Neuronal stem cell (in vitro differentiated cells): ENCODE measurements around the gene PTGES3.

Source experiments
- DNase-seq: peaks from one replicate; pipeline ENCODE4 v3.0.0-alpha.2; 2013; ENCODE audit warnings: low spot score
- H2AFZ ChIP-seq: one replicate; pipeline ENCODE4 v1.6.1; 2013; ENCODE audit warnings: mild to moderate bottlenecking, low read length, inconsistent platforms
- H2AK5ac ChIP-seq: 2 replicates; pipeline ENCODE4 v1.6.1; 2013; ENCODE audit warnings: low read depth, mild to moderate bottlenecking, inconsistent platforms, low read length, moderate library complexity, mixed read lengths
- H2BK120ac ChIP-seq: 2 replicates; pipeline ENCODE4 v1.6.1; 2013; ENCODE audit warnings: low read depth, mild to moderate bottlenecking, inconsistent platforms, low read length, moderate library complexity, mixed read lengths
- H2BK12ac ChIP-seq: one replicate; pipeline ENCODE4 v1.6.1; 2013; ENCODE audit warnings: low read length, inconsistent platforms
- H2BK15ac ChIP-seq: 2 replicates; pipeline ENCODE4 v1.6.1; 2013; ENCODE audit warnings: mild to moderate bottlenecking, low read length, inconsistent platforms, mixed read lengths
- H2BK5ac ChIP-seq: one replicate; pipeline ENCODE4 v1.6.1; 2013; ENCODE audit warnings: inconsistent platforms, mild to moderate bottlenecking, low read length, moderate library complexity
- H3K14ac ChIP-seq: one replicate; pipeline ENCODE4 v1.6.1; 2013; ENCODE audit warnings: low read length, inconsistent platforms
- H3K18ac ChIP-seq: 2 replicates; pipeline ENCODE4 v1.6.1; 2013; ENCODE audit warnings: low read length, inconsistent platforms
- H3K23ac ChIP-seq: 2 replicates; pipeline ENCODE4 v1.6.1; 2013; ENCODE audit warnings: low read depth, mild to moderate bottlenecking, mixed read lengths, low read length, inconsistent platforms; ENCODE audit not compliant: poor library complexity
- H3K27ac ChIP-seq: replicated peaks from 3 replicates; pipeline ENCODE4 v1.5.1; 2013; ENCODE audit warnings: low read length, inconsistent platforms
- H3K27me3 ChIP-seq, 3 experiments: 2 replicates each; pipeline ENCODE4 v1.6.1; 2013; ENCODE audit warnings: low read length in 3 of 3, mild to moderate bottlenecking in 2 of 3, inconsistent platforms in 1 of 3, low read depth in 1 of 3, mixed read lengths in 1 of 3, moderate library complexity in 1 of 3; ENCODE audit not compliant: control insufficient read depth in 3 of 3, insufficient read depth in 3 of 3
- H3K36me3 ChIP-seq, 2 donors: replicated peaks in 1 of 2; 2 replicates each; pipeline ENCODE4 v1.6.1; 2013; ENCODE audit warnings: low read length in 2 of 2; ENCODE audit not compliant: control insufficient read depth in 2 of 2, insufficient read depth in 2 of 2
- H3K4ac ChIP-seq: 2 replicates; pipeline ENCODE4 v1.6.1; 2013; ENCODE audit warnings: inconsistent platforms, mild to moderate bottlenecking, low read length, moderate library complexity
- H3K4me1 ChIP-seq, 2 donors: 1 replicate in 1 of 2; 2 replicates in 1 of 2; pipeline ENCODE4 v1.6.1; 2013; ENCODE audit warnings: low read length in 2 of 2, low read depth in 1 of 2; ENCODE audit not compliant: control insufficient read depth in 2 of 2, insufficient read depth in 1 of 2
- H3K4me2 ChIP-seq: one replicate; pipeline ENCODE4 v1.6.1; 2013; ENCODE audit warnings: mild to moderate bottlenecking, low read length, inconsistent platforms; ENCODE audit not compliant: insufficient read depth, poor library complexity, severe bottlenecking
- H3K4me3 ChIP-seq, 2 donors: 2 replicates each; pipeline ENCODE4 v1.5.1; 2013; ENCODE audit warnings: low read length in 2 of 2, mild to moderate bottlenecking in 2 of 2, inconsistent platforms in 1 of 2, moderate library complexity in 1 of 2
- H3K79me1 ChIP-seq: one replicate; pipeline ENCODE4 v1.6.1; 2013; ENCODE audit warnings: low read depth, mild to moderate bottlenecking, inconsistent platforms, low read length, moderate library complexity
- H3K9ac ChIP-seq: one replicate; pipeline ENCODE4 v1.6.1; 2013; ENCODE audit warnings: mild to moderate bottlenecking, low read depth, low read length, inconsistent platforms; ENCODE audit not compliant: poor library complexity
- H3K9me3 ChIP-seq, 2 donors: replicated peaks in 1 of 2; 2 replicates each; pipeline versions ENCODE3 to v1.6.1; 2013; ENCODE audit warnings: low read length in 2 of 2, mild to moderate bottlenecking in 2 of 2, inconsistent platforms in 1 of 2, low read depth in 1 of 2, mixed read lengths in 1 of 2, moderate library complexity in 1 of 2; ENCODE audit not compliant: control insufficient read depth in 2 of 2, insufficient read depth in 1 of 2
- H4K8ac ChIP-seq: one replicate; pipeline ENCODE4 v1.6.1; 2013; ENCODE audit warnings: low read depth, mild to moderate bottlenecking, inconsistent platforms, low read length, moderate library complexity
- H4K91ac ChIP-seq: one replicate; pipeline ENCODE4 v1.6.1; 2013; ENCODE audit warnings: low read length, low read depth, mild to moderate bottlenecking, inconsistent platforms; ENCODE audit not compliant: poor library complexity
- WGBS, 2 donors: extraction: QIAGEN DNeasy Blood & Tissue Kit; methylation state at CpG; one replicate each; pipeline ENCODE4 v1.1.7; 2013; ENCODE audit warnings: missing lambda C conversion rate in 2 of 2, mixed read lengths in 1 of 2; ENCODE audit not compliant: insufficient read length in 2 of 2, insufficient replicate concordance in 1 of 2; ENCODE audit errors: extremely low coverage in 2 of 2; 5-methylcytosine and 5-hydroxymethylcytosine counted together

Gene PTGES3

GRCh38 chr12:56694161-56694560, 6.1 kb upstream of the PTGES3 start:
- Histone ChIP-seq H2BK12ac (no peak overlapping the region), H3K79me1 (no peaks in the 10 kb centered on the region), H3K9me3 (no peaks in the 10 kb centered on the region), H3K4me2 (no peak overlapping the region), H3K9ac (no peak overlapping the region), H3K36me3 (no peaks in the 10 kb centered on the region), H4K8ac (no peak overlapping the region), H2BK5ac (no peak overlapping the region), H3K18ac (no peak overlapping the region), H2AFZ (no peak overlapping the region), H2BK15ac (no peak overlapping the region), H2AK5ac (no peak overlapping the region), H2BK120ac (no peak overlapping the region), H3K4ac (no peak overlapping the region), H3K27ac (no peak overlapping the region), H4K91ac (no peak overlapping the region), H3K4me3 (no peak overlapping the region), H3K27me3 (no peaks in the 10 kb centered on the region), H3K14ac (no peak overlapping the region), H3K23ac (no peak overlapping the region), H3K4me1 (peaks cover 2 to 8% of the 10 kb centered on the region in 2 donors)
- DNase-seq, result no peak
- WGBS, 2 donors, result no CpG with 5 or more reads among the region's 5 CpGs

GRCh38 chr12:56688846-56689109, 694 bp upstream of the PTGES3 start:
- Histone ChIP-seq H2BK120ac (peak overlapping the region; percentile 13), H3K36me3 (peaks cover 0 to 30% of the 10 kb centered on the region in 2 donors), H3K9me3 (peaks cover 0 to 14% of the 10 kb centered on the region in 2 donors), H3K14ac (peak overlapping the region; percentile 61), H3K23ac (peak overlapping the region; percentile 55), H3K27me3 (no peaks in the 10 kb centered on the region), H3K4me1 (peaks cover 5 to 6% of the 10 kb centered on the region in 2 donors), H3K27ac (peak overlapping the region; percentile 98), H2BK12ac (no peak overlapping the region), H3K9ac (peak overlapping the region; percentile 80), H2AFZ (peak overlapping the region; percentile 74), H2BK5ac (peak overlapping the region; percentile 88), H3K4me2 (peak overlapping the region; percentile 96), H3K4me3 (peak overlapping the region; percentile 49 to 77), H2BK15ac (peak overlapping the region; percentile 51), H3K79me1 (peaks cover 2% of the 10 kb centered on the region), H4K8ac (no peak overlapping the region), H3K4ac (no peak overlapping the region), H4K91ac (peak overlapping the region; percentile 9), H2AK5ac (peak overlapping the region; percentile 6), H3K18ac (peak overlapping the region; percentile 95)
- DNase-seq, result no peak
- WGBS, 2 donors, result no CpG with 5 or more reads among the region's 7 CpGs

GRCh38 chr12:56687223-56688128, 608 bp downstream of the PTGES3 start:
- Histone ChIP-seq H2AFZ (peak overlapping the region; percentile 92), H3K27ac (peak overlapping the region; percentile 99), H3K18ac (peak overlapping the region; percentile 98), H3K4me3 (peak overlapping the region; percentile 90 to 97), H3K9ac (peak overlapping the region; percentile 96), H3K4ac (peak overlapping the region; percentile 27), H4K91ac (peak overlapping the region; percentile 98), H3K27me3 (no peaks in the 10 kb centered on the region), H3K79me1 (peaks cover 2% of the 10 kb centered on the region), H3K4me2 (peak overlapping the region; percentile 49), H2BK5ac (peak overlapping the region; percentile 97), H2BK120ac (no peak overlapping the region), H3K36me3 (peaks cover 0 to 41% of the 10 kb centered on the region in 2 donors), H3K14ac (peak overlapping the region; percentile 97), H3K4me1 (peaks cover 5 to 6% of the 10 kb centered on the region in 2 donors), H2BK12ac (peak overlapping the region; percentile 42), H3K9me3 (peaks cover 0 to 17% of the 10 kb centered on the region in 2 donors), H4K8ac (no peak overlapping the region), H2AK5ac (peak overlapping the region; percentile 28), H2BK15ac (peak overlapping the region; percentile 25), H3K23ac (peak overlapping the region; percentile 92)
- no CpG with 5 or more reads among the region's 62 CpGs for WGBS, 2 donors
- no peak for DNase-seq

GRCh38 chr12:56684745-56685359, 3.2 kb downstream of the PTGES3 start:
- Histone ChIP-seq H2AFZ (no peak overlapping the region), H3K14ac (no peak overlapping the region), H3K27me3 (no peaks in the 10 kb centered on the region), H4K8ac (no peak overlapping the region), H2BK120ac (no peak overlapping the region), H3K18ac (no peak overlapping the region), H2AK5ac (no peak overlapping the region), H2BK12ac (no peak overlapping the region), H3K4me2 (peak overlapping the region; percentile 11), H3K4ac (no peak overlapping the region), H3K27ac (no peak overlapping the region), H2BK5ac (no peak overlapping the region), H3K4me1 (peaks cover 5 to 6% of the 10 kb centered on the region in 2 donors), H3K36me3 (peaks cover 8 to 66% of the 10 kb centered on the region in 2 donors), H4K91ac (no peak overlapping the region), H3K9me3 (peaks cover 0 to 17% of the 10 kb centered on the region in 2 donors), H3K4me3 (no peak overlapping the region), H3K79me1 (peaks cover 13% of the 10 kb centered on the region), H3K23ac (no peak overlapping the region), H3K9ac (no peak overlapping the region), H2BK15ac (no peak overlapping the region)
- no CpG with 5 or more reads among the region's 8 CpGs for WGBS, 2 donors
- DNase-seq, result no peak
